H1 (cell line): Measurements from ENCODE around the gene COPS9. TPM values are rescaled to one million over a fixed set of nuclear protein-coding genes. Genes with fewer than 3 reads are reported as not detected.
A peak's percentile ranks its signal among the peaks of the same experiment; 100 is the strongest.

Source experiments
- CTCF ChIA-PET: fragments of 300-600 bp; sonication (Branson Sonifier 250); formaldehyde crosslinking; loops from one replicate; lab custom pipeline; 2021; ENCODE audit not compliant: partially characterized antibody; lab: Charles Lee
- POLR2A ChIA-PET: fragments of 300-600 bp; sonication (Branson Sonifier 250); formaldehyde crosslinking; loops from one replicate; lab custom pipeline; 2021; ENCODE audit warnings: inconsistent platforms; ENCODE audit not compliant: partially characterized antibody; lab: Charles Lee
- DNase-seq, 2 experiments: peaks; one replicate each; pipeline versions ENCODE4 v3.0.0 to v3.0.0-alpha.2; 2010 to 2022; ENCODE audit warnings: low spot score in 2 of 2, low read depth in 1 of 2, mixed read lengths in 1 of 2
- FAIRE-seq: peaks from 2 replicates; lab custom pipeline; 2011; peaks lifted over from hg19 to GRCh38; lab: Jason Lieb, UNC
- H2AFZ ChIP-seq: 2 replicates; pipeline ENCODE4 v1.8.1; 2012; ENCODE audit warnings: low read length, inconsistent platforms
- H2AK5ac ChIP-seq: 2 replicates; pipeline ENCODE4 v1.6.1; 2013; ENCODE audit warnings: low read depth, low read length
- H2BK120ac ChIP-seq: replicated peaks from 2 replicates; pipeline ENCODE3; 2013; ENCODE audit warnings: low read depth, low read length, inconsistent platforms
- H2BK12ac ChIP-seq: 2 replicates; pipeline ENCODE4 v1.6.1; 2013; ENCODE audit warnings: low read depth, low read length
- H2BK15ac ChIP-seq: 2 replicates; pipeline ENCODE4 v1.6.1; 2013; ENCODE audit warnings: low read length
- H2BK20ac ChIP-seq: 2 replicates; pipeline ENCODE4 v1.6.1; 2013; ENCODE audit warnings: low read length
- H2BK5ac ChIP-seq: 2 replicates; pipeline ENCODE4 v1.6.1; 2013; ENCODE audit warnings: low read depth, low read length
- H3K14ac ChIP-seq: 2 replicates; pipeline ENCODE4 v1.6.1; 2013; ENCODE audit warnings: inconsistent platforms; ENCODE audit not compliant: insufficient read length
- H3K18ac ChIP-seq: 2 replicates; pipeline ENCODE4 v1.6.1; 2013; ENCODE audit warnings: low read length; ENCODE audit errors: extremely low read depth
- H3K23ac ChIP-seq: 2 replicates; pipeline ENCODE4 v1.6.1; 2013; ENCODE audit warnings: inconsistent platforms; ENCODE audit not compliant: insufficient read length
- H3K23me2 ChIP-seq: 2 replicates; pipeline ENCODE4 v1.6.1; 2013; ENCODE audit warnings: low read depth, low read length
- H3K27ac ChIP-seq: 2 replicates; pipeline ENCODE4 v1.6.1; 2011; ENCODE audit warnings: low read depth, low read length, inconsistent platforms
- H3K27me3 ChIP-seq, 4 experiments: replicated peaks in 1 of 4; 1 replicate in 1 of 4; 2 replicates in 3 of 4; pipeline versions ENCODE4 v1.6.1 to v1.8.1; 2011 to 2013; ENCODE audit warnings: low read length in 3 of 4, mild to moderate bottlenecking in 3 of 4, inconsistent platforms in 2 of 4, mixed read lengths in 2 of 4, moderate library complexity in 1 of 4; ENCODE audit not compliant: control insufficient read depth in 3 of 4, insufficient read depth in 3 of 4; ENCODE audit errors: extremely low read depth in 1 of 4
- H3K36me3 ChIP-seq, 4 experiments: 2 replicates each; pipeline versions ENCODE4 v1.6.1 to v1.8.1; 2011 to 2013; ENCODE audit warnings: mild to moderate bottlenecking in 4 of 4, low read length in 3 of 4, moderate library complexity in 2 of 4, control low read depth in 1 of 4, inconsistent platforms in 1 of 4; ENCODE audit not compliant: insufficient read depth in 4 of 4, control insufficient read depth in 2 of 4
- H3K4ac ChIP-seq: replicated peaks from 2 replicates; pipeline ENCODE3; 2013; ENCODE audit warnings: low read length, low read depth, mixed read lengths, inconsistent platforms; ENCODE audit not compliant: insufficient read length
- H3K4me1 ChIP-seq, 4 experiments: replicated peaks in 1 of 4; 1 replicate in 1 of 4; 2 replicates in 3 of 4; pipeline versions ENCODE4 v1.6.1 to v1.8.1; 2011 to 2013; ENCODE audit warnings: low read length in 3 of 4, inconsistent platforms in 2 of 4, mixed read lengths in 1 of 4; ENCODE audit not compliant: insufficient read depth in 4 of 4, control insufficient read depth in 3 of 4
- H3K4me2 ChIP-seq, 2 experiments: 2 replicates each; pipeline versions ENCODE4 v1.6.1 to v1.8.1; 2011 to 2013; ENCODE audit warnings: low read depth in 2 of 2, low read length in 2 of 2, control low read depth in 1 of 2, inconsistent platforms in 1 of 2, mild to moderate bottlenecking in 1 of 2; ENCODE audit not compliant: insufficient read depth in 1 of 2
- H3K4me3 ChIP-seq, 4 experiments: fragments of 200-600, 300-600 bp in 1 of 4; sonication (generic), shearing (Covaris generic), sonication (Bioruptor Twin) in 1 of 4; 2 replicates each; pipeline versions ENCODE4 v1.5.1 to v1.8.1; 2011 to 2016; ENCODE audit warnings: low read length in 4 of 4, low read depth in 3 of 4, control low read depth in 2 of 4, inconsistent platforms in 2 of 4, mild to moderate bottlenecking in 2 of 4, mixed read lengths in 1 of 4, moderate library complexity in 1 of 4; ENCODE audit not compliant: insufficient read depth in 2 of 4; ENCODE audit errors: extremely low read depth in 1 of 4
- H3K56ac ChIP-seq: replicated peaks from 2 replicates; pipeline ENCODE3; 2013; ENCODE audit warnings: low read depth, mild to moderate bottlenecking, mixed read lengths, low read length, inconsistent platforms; ENCODE audit not compliant: insufficient read length
- H3K79me1 ChIP-seq: 2 replicates; pipeline ENCODE4 v1.6.1; 2013; ENCODE audit warnings: low read depth, low read length, control low read depth
- H3K79me2 ChIP-seq, 2 experiments: 2 replicates each; pipeline versions ENCODE4 v1.6.1 to v1.8.1; 2012 to 2013; ENCODE audit warnings: low read length in 2 of 2, mild to moderate bottlenecking in 2 of 2, inconsistent platforms in 1 of 2; ENCODE audit not compliant: insufficient read depth in 2 of 2, control insufficient read depth in 1 of 2
- H3K9ac ChIP-seq, 4 experiments: replicated peaks in 1 of 4; 1 replicate in 1 of 4; 2 replicates in 3 of 4; pipeline versions ENCODE4 v1.6.1 to v1.8.1; 2011 to 2013; ENCODE audit warnings: low read depth in 3 of 4, low read length in 3 of 4, control low read depth in 2 of 4, mild to moderate bottlenecking in 2 of 4, moderate library complexity in 2 of 4, inconsistent platforms in 1 of 4; ENCODE audit errors: extremely low read depth in 1 of 4
- H3K9me3 ChIP-seq, 2 experiments: 2 replicates each; pipeline versions ENCODE4 v1.6.1 to v1.8.1; 2012 to 2013; ENCODE audit warnings: mild to moderate bottlenecking in 2 of 2, moderate library complexity in 2 of 2, control low read depth in 1 of 2, inconsistent platforms in 1 of 2, low read depth in 1 of 2, low read length in 1 of 2, mixed read lengths in 1 of 2; ENCODE audit not compliant: insufficient read depth in 2 of 2
- H4K20me1 ChIP-seq, 2 experiments: replicated peaks in 1 of 2; 2 replicates each; pipeline versions ENCODE3 to v1.8.1; 2011 to 2013; ENCODE audit warnings: inconsistent platforms in 2 of 2, low read length in 2 of 2, mild to moderate bottlenecking in 1 of 2; ENCODE audit not compliant: insufficient read depth in 2 of 2, control insufficient read depth in 1 of 2
- H4K5ac ChIP-seq: 2 replicates; pipeline ENCODE4 v1.6.1; 2013; ENCODE audit warnings: low read length, low read depth, mixed read lengths, inconsistent platforms; ENCODE audit not compliant: insufficient read length
- H4K8ac ChIP-seq: 2 replicates; pipeline ENCODE4 v1.8.0; 2013; ENCODE audit warnings: mild to moderate bottlenecking, moderate library complexity, low read length, inconsistent platforms; ENCODE audit not compliant: insufficient read depth; ENCODE audit errors: extremely low read depth
- H4K91ac ChIP-seq: replicated peaks from 2 replicates; pipeline ENCODE3; 2013; ENCODE audit warnings: low read length, mixed read lengths, inconsistent platforms; ENCODE audit not compliant: insufficient read length
- BRCA1 ChIP-seq: IDR thresholded peaks from 2 replicates; pipeline ENCODE4 v1.6.1; 2012; ENCODE audit warnings: low read depth, low read length, improper control_type of control experiment
- CEBPB ChIP-seq: IDR thresholded peaks from 2 replicates; pipeline ENCODE4 v1.6.1; 2012; ENCODE audit warnings: low read depth, low read length
- CTBP2 ChIP-seq: IDR thresholded peaks from 2 replicates; pipeline ENCODE4 v1.7.0; 2011; ENCODE audit warnings: borderline replicate concordance, mild to moderate bottlenecking, moderate library complexity, mixed read lengths, low read length; ENCODE audit not compliant: insufficient read depth, insufficient read length
- EGR1 ChIP-seq: IDR thresholded peaks from 2 replicates; pipeline ENCODE4 v1.6.1; 2011; ENCODE audit warnings: low read depth, low read length, borderline replicate concordance
- EZH2 ChIP-seq: fragments of 200-600 bp; sonication (generic); IDR thresholded peaks from 2 replicates; pipeline ENCODE4 v1.7.1; 2012; ENCODE audit warnings: low read depth, mild to moderate bottlenecking, moderate library complexity, low read length, inconsistent platforms; ENCODE audit not compliant: severe bottlenecking
- HDAC2 ChIP-seq, 2 experiments: fragments of 300-600 bp in 1 of 2; sonication (generic) in 1 of 2; IDR thresholded peaks; 2 replicates each; pipeline ENCODE4 v1.6.1; 2011 to 2012; ENCODE audit warnings: low read depth in 2 of 2, low read length in 2 of 2, mild to moderate bottlenecking in 2 of 2, moderate library complexity in 2 of 2, borderline replicate concordance in 1 of 2, inconsistent platforms in 1 of 2
- KDM1A ChIP-seq: fragments of 200-600, 300-600 bp; sonication (generic); IDR thresholded peaks from 2 replicates; pipeline ENCODE4 v1.7.1; 2016; ENCODE audit warnings: mild to moderate bottlenecking, low read length, borderline replicate concordance
- NRF1 ChIP-seq: IDR thresholded peaks from 2 replicates; pipeline ENCODE4 v1.6.1; 2011; ENCODE audit warnings: mild to moderate bottlenecking, low read depth, low read length, improper control_type of control experiment
- RFX5 ChIP-seq: IDR thresholded peaks from 2 replicates; pipeline ENCODE4 v1.6.1; 2011; ENCODE audit warnings: low read depth, low read length, improper control_type of control experiment, borderline replicate concordance
- RNF2 ChIP-seq: fragments of 200-900, 300-1000 bp; sonication (generic); IDR thresholded peaks from 2 replicates; pipeline ENCODE4 v1.7.1; 2016; ENCODE audit warnings: borderline replicate concordance, low read depth, mild to moderate bottlenecking, antibody characterized with exemption, low read length; ENCODE audit not compliant: poor library complexity, severe bottlenecking; ENCODE audit errors: missing control alignments
- SIN3A ChIP-seq, 2 experiments: IDR thresholded peaks in 1 of 2; conservative IDR thresholded peaks in 1 of 2; 2 replicates each; pipeline ENCODE4 v1.6.1; 2011 to 2012; ENCODE audit warnings: low read length in 2 of 2, improper control_type of control experiment in 1 of 2, low read depth in 1 of 2, mild to moderate bottlenecking in 1 of 2
- SP1 ChIP-seq: IDR thresholded peaks from 2 replicates; pipeline ENCODE4 v1.6.1; 2011; ENCODE audit warnings: low read depth, low read length
- WGBS, 2 experiments: shearing (Covaris generic) in 1 of 2; methylation state at CpG; one replicate each; pipeline versions ENCODE4 v1.1.6 to v1.1.7; 2013 to 2015; ENCODE audit warnings: low lambda C conversion rate in 2 of 2, mixed read lengths in 2 of 2, inconsistent platforms in 1 of 2, low coverage in 1 of 2, missing lambda C conversion rate in 1 of 2; ENCODE audit not compliant: insufficient replicate concordance in 2 of 2, insufficient coverage in 1 of 2, insufficient read length in 1 of 2; ENCODE audit errors: extremely low coverage in 1 of 2, missing lambda C conversion rate in 1 of 2; 5-methylcytosine and 5-hydroxymethylcytosine counted together
- polyA plus RNA-seq, 7 experiments: library from polyadenylated mRNA; depleted of rRNA in 3 of 7; stranded (reverse) in 5 of 7; unstranded in 2 of 7; fragments of >200 nt in 5 of 7; fragments of 200-250 nt in 2 of 7; gene quantifications; 1 replicate in 5 of 7; 2 replicates in 1 of 7; 4 replicates in 1 of 7; pipeline versions ENCODE4 v1.2.1 to v1.2.3, GENCODE V29; 2011 to 2013; ENCODE audit warnings: missing spikeins in 2 of 7, mixed read lengths in 2 of 7
- total RNA-seq: library from RNA; stranded (reverse); fragmentation: NEBNext Ultra II Directional; extraction: Animal tissue kit (Norgen Biotek cat#: 25700); gene quantifications from 2 replicates; pipeline ENCODE4 v1.2.1, GENCODE V29; 2021

Gene COPS9
- total and polyA plus RNA-seq, 2 of the 8 experiments (the other 6 are each of a cell fraction or from before 2014, with no cell fraction given), result 154 to 234 TPM

DNA sequence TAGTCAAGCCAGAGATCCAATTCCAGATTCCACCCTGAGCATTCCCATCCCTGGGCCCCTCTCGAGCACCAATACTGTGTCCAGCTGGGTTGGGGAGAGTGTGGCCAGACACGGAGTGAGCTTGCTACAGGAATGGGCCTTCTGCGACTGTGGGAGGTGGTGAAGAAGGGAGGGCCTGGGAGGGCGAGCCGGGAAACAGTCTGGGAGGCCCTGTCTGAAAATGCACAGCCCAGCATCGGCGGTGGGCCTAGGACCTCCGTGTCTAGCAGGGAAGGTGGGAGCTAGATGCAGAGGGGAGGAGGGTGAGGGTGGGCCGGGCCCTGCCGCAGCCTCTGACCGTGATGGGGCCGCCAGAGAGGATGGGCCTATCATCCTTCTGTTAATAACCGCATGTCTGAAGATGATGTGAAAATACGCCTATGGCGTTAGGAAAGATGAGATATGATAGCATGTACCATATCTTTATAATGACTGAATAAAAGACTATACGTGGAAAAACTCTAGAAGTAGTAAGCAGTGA, 6.2 kb upstream of the COPS9 start:
- FAIRE-seq (no peak), DNase-seq (no peak)
- Histone ChIP-seq H3K23ac (no peak overlapping the region), H3K4me3 (no peak overlapping the region), H4K8ac (peak overlapping the region; percentile 14; the same call in 1 of the 2 replicates), H4K91ac (no peak overlapping the region), H3K4me2 (no peak overlapping the region), H3K9ac (no peak overlapping the region), H2BK15ac (no peak overlapping the region), H2AK5ac (no peak overlapping the region), H2BK20ac (no peak overlapping the region), H2BK5ac (no peak overlapping the region), H3K18ac (no peak overlapping the region), H3K79me1 (no peaks in the 10 kb centered on the region), H3K36me3 (no peaks in the 10 kb centered on the region; a peak in 1 of 8 replicates), H3K79me2 (no peaks in the 10 kb centered on the region), H3K27me3 (no peaks in the 10 kb centered on the region; a peak in 1 of 7 replicates), H4K5ac (no peak overlapping the region), H3K9me3 (0 out of 4 replicates have a peak, but pooled peaks cover 0 to under 1% of the 10 kb centered on the region in 2 experiments), H2BK12ac (no peak overlapping the region), H3K14ac (no peak overlapping the region), H2AFZ (no peak overlapping the region), H3K4ac (no peak overlapping the region), H4K20me1 (peaks cover 0 to 5% of the 10 kb centered on the region in 2 experiments), H3K56ac (no peak overlapping the region), H3K4me1 (peaks cover 0 to 14% (median 10%) of the 10 kb centered on the region in 4 experiments; a peak in 6 of 7 replicates), H3K23me2 (peaks cover under 1% of the 10 kb centered on the region; the same call in 1 of the 2 replicates), H2BK120ac (no peak overlapping the region), H3K27ac (no peak overlapping the region)
- ChIA-PET POLR2A (no interaction called here), CTCF (interaction anchor here (0.9 to 3.4 kb wide), 6 partner anchors 9 to 308 kb away, joined by 3 to 23 read pairs (median 6); no protein-coding TSS in a partner anchor)
- WGBS, 2 experiments, result 82% methylated on average over 11 of the region's 16 CpGs; no CpG with 5 or more reads in 1 of the 2 experiments
- no peak for TF ChIP-seq KDM1A
- TF ChIP-seq EGR1, result no peak
- TF ChIP-seq HDAC2 (IDR thresholded peaks at IDR 0.05; ENCODE audit: borderline replicate concordance in 1 of 2, low read depth in 2 of 2, low read length in 2 of 2), result no peak
- TF ChIP-seq NRF1, result no peak
- no peak for TF ChIP-seq SIN3A (conservative IDR thresholded peaks at IDR 0.05 in 1 of 2, IDR thresholded peaks at IDR 0.05 in 1 of 2; ENCODE audit: low read depth in 1 of 2, low read length in 2 of 2)
- no peak for TF ChIP-seq RFX5
- TF ChIP-seq CEBPB, result no peak
- no peak for TF ChIP-seq EZH2
- no peak for TF ChIP-seq CTBP2
- no peak for TF ChIP-seq SP1
- TF ChIP-seq RNF2, result no peak
- no peak for TF ChIP-seq BRCA1
